ENCODE measurements around the gene HS1BP3.

Gene HS1BP3

DNA sequence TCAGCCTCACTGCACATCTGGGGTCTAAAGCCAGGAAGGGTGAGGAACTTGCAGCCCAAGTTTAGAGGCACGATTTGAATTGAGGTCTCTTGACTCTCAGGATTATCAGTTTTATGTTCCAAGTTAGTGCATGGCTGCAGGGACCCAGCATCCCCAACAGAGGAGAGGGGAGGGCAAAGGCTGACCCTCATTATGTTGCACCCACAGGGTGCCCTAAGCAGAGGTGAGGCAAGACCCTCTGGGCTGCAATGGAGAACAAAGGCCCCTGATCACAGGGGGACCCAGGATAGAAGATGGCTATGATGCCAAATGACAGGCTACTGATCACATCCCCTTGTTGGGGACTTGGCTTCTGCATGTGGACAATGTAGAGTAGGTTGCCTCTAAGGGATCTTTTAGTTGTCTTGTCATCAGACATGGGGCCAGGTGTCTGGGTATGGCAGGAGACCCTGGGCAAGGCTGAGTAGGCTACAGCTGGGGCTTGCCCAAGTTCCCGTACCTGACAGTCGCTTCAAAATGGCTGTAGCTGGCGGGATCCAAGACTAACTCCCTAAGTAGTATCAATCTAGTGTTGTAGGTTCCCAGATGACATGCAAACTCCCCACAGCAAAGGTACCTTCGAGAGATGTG is 11.5 kb upstream of the HS1BP3 start:
- DNase-seq: no peak

DNA sequence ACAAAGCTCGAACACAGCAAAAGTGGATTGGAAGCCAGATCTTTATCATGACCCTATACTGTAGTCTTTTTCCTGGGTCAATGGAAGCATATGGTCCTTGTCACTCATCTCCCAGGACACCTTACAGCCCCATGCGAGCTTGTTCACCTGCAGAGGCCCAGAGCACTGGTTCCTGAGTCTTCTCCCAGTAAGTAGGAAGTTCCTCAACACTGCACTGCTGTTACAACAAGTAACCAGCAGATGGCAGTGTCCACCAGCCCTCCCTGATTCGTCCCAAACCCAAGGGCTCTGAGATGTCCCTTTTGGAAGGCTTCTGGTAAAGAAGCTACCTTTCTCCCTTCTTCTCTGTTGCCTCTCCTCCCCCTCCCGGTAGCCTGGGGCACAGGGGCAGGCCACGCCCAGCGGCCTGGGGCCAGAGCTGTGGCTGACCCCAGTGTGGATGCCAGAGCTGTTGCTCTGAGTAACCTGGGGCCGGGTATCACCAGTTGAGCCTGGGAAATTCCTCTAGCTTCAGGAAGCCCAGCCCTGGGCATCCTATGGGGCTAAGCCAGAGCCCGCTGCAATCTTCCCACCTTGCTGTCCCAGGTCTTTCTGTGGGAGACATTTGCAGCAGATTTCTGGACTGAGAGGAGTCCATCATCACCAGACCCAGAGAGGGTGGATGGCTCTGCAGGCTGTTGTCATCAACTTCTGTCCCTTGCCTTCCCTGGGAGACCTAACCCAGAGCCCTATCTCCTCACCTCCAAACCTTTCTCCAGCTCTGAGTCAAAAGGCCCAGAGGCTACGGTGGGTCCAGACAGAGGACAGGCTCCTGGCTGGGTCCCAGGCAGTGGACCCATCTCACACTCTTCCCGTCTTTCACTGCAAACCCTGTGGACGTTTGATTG is 10.8 kb upstream of the HS1BP3 start:
- peak; percentile 8 for DNase-seq

DNA sequence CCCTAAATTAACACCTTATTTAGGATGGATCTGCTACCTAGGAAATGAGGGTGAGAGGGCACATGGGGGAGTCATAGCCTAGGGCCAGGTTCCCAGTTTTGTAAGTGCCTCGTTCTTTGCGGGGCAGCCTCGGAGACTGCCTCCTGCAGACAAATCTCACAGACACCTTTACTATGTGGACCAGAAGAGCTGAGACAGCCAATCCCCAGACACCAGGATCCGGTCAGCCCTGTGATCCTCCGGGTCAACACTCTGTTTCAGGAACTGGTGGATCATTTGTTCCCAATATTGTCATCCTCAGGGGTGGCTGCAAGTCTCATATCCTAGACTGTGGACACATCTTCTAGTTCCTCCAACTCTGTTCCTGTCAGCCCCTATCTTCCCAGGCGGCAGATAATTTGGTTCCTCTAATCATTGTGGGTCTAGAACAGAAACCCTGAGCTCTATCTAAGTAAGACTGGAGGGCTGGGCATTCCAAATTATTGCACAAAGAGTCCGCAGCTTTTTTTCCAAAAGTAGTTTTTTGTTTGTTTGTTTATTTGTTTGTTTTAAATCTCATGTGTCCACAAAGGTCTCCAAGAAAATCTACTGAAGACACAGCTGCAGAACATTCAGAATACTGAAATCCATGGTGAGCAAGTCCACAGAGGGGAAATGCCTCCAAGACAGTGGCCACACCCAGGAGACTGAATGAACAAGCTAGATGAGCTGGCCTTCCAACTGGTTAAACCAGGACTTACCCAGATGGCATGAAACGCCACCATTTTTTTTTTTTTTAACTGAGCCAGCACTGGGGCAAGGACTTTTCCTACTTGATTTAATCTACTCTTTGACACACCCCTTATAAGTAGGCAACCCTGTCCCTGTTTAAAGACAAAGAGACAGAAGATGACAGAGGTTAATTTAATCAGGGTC is 9.9 kb upstream of the HS1BP3 start:
- no peak for DNase-seq

GRCh38 chr2:20657522-20658235 is 6.8 kb upstream of the HS1BP3 start:
- no peak for DNase-seq

- no peak for DNase-seq
Observed at GRCh38 chr2:20656561-20656960, 5.7 kb upstream of the HS1BP3 start.

- no peak for DNase-seq
Observed at GRCh38 chr2:20654535-20654813, 3.6 kb upstream of the HS1BP3 start.

- no peak for DNase-seq
Observed at GRCh38 chr2:20653695-20654534, 3.0 kb upstream of the HS1BP3 start.

DNA sequence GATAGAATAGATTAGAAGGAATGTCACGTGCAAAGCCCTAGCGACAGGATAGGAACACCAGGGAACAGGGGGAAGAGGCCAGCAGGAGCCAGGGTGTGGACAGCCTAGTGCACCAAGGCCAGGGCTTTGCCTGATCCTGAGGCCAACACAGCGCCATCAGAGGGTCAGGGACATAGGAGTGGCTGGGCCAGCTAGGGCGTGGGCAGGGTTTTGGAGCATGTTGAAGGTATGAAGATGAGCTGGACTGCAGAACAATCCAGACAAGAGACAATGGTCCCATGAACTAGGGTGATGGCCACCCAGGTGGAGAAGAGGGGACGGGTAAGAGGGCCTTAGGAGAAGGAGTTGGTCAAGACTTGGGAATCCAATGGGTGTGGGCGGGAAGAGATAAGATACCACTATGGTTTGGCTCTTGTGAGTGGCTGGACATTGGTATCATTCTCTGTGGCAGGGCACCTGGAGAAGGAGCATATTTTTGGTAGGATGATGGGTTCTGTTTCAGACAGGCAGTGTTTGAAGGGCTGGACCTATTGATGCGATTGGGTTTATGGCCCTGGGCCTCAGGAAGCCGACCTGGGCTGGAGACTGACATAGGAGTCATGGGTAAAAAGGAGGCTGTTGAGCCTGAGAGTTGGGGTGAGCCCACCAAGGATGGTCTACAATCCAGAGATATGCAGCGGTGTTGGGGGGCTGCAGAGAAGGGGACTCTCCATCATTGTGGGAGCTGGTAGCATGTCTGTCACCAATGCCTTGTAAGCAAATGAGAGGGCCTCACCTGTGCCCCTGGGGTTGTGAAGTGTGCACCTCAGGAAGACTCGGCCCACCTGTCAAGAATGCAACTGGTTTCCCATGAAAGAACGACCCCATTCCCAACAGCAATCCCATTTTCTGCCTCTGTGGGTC is 2.0 kb upstream of the HS1BP3 start:
- DNase-seq: no peak

DNA sequence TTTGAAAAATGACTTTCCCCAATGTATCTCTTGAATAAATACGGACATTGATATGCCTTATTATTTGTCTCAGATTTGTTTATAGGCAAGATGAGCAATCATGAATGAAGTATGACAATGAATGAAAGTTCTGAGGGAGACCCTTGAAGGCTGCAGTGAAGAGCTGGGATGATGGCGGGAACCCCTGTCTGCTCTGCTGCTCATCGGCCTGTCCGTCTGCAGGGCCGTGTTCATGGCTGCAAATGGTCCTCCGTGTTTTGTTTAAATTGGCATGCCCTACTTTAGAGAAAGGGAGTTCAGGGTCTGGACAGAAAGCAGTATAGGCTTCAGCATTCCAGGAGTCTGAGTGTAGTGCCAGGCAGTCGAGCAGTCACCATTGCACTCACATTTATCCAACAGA is 1.2 kb upstream of the HS1BP3 start:
- no peak for DNase-seq

DNA sequence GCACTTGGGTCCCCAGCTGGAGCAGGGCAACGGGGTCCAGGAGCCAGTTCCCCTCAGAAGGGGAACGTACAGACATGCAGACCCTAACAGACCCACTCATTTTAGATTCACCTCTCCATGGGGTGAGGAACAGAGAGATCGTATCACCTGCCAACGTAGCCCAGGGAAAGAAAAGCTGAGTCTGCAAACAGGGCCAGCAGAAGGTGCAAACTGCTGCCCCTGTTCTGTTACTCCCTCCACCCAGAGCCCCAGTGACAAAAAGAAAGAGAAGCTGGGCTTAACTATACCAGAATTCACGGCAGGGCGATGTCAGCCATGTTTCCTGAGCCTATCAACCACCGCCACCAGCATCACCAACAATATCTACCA is 817 bp upstream of the HS1BP3 start:
- no peak for DNase-seq

GRCh38 chr2:20650393-20650876 is 463 bp downstream of the HS1BP3 start:
- no peak for DNase-seq

- DNase-seq: no peak
Observed at GRCh38 chr2:20649976-20650375, 922 bp downstream of the HS1BP3 start.

DNA sequence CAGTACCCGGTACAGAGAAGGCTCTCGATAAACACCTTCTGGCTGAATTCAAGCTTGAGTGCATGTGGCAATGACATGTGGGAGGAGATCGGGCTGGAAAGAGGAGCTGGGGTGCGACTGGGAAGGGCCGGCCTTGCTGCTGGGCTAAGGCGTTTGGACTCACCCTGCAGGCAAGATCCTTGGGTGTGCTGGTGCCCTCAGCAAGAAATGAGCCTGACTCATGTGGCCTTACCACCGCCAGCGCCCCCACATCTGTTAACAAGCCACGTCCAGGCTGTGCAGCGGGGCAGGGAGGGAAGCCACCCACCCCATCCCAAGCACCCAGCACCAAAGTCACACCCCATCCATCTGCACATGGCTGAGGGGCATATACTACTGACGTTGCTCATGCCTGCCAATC is 1.3 kb downstream of the HS1BP3 start:
- DNase-seq: no peak

- DNase-seq: no peak
Observed at GRCh38 chr2:20648831-20649230, 2.1 kb downstream of the HS1BP3 start.

- no peak for DNase-seq
Observed at GRCh38 chr2:20648206-20648605, 2.7 kb downstream of the HS1BP3 start.

DNA sequence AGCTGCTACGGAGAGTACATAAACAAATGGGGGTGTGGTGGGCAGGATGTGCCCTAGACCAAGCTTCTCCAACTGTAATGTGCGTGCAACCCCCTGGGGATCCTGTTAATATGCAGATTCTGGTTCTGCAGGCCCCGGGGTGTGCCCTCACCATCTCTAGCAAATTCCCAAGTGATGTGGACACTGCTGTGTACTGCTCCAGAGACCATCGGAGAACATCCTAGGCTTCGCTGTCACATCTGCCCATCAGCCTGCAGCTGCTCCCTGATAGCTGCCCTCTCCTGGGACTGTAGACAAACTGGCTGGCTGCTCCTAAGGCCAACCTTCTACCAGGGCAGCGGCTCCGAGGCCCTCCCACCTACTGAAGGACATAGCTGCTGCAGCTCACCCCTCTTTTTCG is 3.2 kb downstream of the HS1BP3 start:
- no peak for DNase-seq

DNA sequence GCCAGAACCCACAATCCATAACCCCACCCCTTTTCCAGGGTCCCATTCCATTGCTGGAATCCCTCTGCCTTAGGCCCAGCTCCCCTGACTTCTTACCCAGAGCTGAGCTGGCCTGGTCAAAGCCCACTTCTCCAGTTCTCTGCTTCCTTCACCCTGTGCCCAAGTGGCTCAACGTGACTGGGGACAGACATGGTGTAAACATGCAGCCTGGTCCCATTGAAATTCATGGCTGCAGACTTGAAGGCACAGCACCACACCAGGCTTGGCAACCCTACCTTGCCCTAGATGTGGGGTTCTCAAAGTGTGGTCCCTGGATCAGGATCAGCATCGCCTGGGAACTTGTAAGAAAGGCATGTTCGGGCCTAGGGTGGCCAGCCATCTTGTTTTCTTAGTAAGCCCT is 3.7 kb downstream of the HS1BP3 start:
- DNase-seq: no peak

GRCh38 chr2:20646446-20646845 is 4.5 kb downstream of the HS1BP3 start:
- DNase-seq: no peak

DNA sequence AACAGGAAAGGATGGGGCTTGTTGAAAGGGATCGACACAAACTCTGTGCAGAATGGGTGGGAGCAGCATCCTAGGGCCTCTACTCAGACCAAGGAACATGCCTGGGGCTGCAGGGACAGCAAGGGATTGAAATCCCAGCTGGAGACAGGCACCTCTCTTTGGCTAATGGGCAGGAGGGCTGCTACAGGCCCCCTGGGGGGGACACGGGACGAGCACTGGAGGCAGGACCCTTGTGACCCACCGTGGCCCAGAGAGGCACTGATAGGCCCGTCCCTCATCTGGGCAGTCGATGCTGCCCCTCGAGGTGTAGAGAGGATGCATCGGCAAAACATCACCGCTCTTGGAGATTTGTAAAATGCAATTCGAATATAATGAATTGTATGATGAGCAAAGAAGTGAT is 5.1 kb downstream of the HS1BP3 start:
- DNase-seq: no peak

- no peak for DNase-seq
Observed at GRCh38 chr2:20645301-20645701, 5.6 kb downstream of the HS1BP3 start.

GRCh38 chr2:20643826-20644225 is 7.1 kb downstream of the HS1BP3 start:
- no peak for DNase-seq

Measured in NK-92 treated with Interleukin-12 subunit alpha and Interleukin-12 subunit beta, amount 100 ng/mL, for 24 hours (cell line).